ENCODE data around the gene TNRC6C.

Gene TNRC6C

GRCh38 chr17:78130437-78131101 lies 172.1 kb downstream of the TNRC6C start, which contains the start of gene TMC8:
Gene TMC8, plus strand, starts transcription at chr17:78130771. Its CDS starts 818 bp downstream, at chr17:78131589.
- TF ChIP-seq CTCF (IDR thresholded peaks at IDR 0.05; ENCODE audit: low read depth, low read length), result no peak
- no peak for DNase-seq (ENCODE audit: low read depth in 2 of 2)
- H3K4me3 ChIP-seq (replicated peaks in 1 of 2; ENCODE audit: low read depth in 2 of 2, low read length in 2 of 2), result no peak within 1 kb of the TSS

GRCh38 chr17:78131172-78132083 lies 172.9 kb downstream of the TNRC6C start:
- no peak for DNase-seq (ENCODE audit: low read depth in 2 of 2)
- no peak overlapping the region for H3K4me3 ChIP-seq (replicated peaks in 1 of 2; ENCODE audit: low read depth in 2 of 2, low read length in 2 of 2)
- TF ChIP-seq CTCF (IDR thresholded peaks at IDR 0.05; ENCODE audit: low read depth, low read length), result no peak

GRCh38 chr17:78132084-78132676 lies 173.7 kb downstream of the TNRC6C start:
- DNase-seq (ENCODE audit: low read depth in 2 of 2), result no peak
- no peak overlapping the region for H3K4me3 ChIP-seq (replicated peaks in 1 of 2; ENCODE audit: low read depth in 2 of 2, low read length in 2 of 2)
- no peak for TF ChIP-seq CTCF (IDR thresholded peaks at IDR 0.05; ENCODE audit: low read depth, low read length)

- TF ChIP-seq CTCF (IDR thresholded peaks at IDR 0.05; ENCODE audit: low read depth, low read length), result no peak
- no peak overlapping the region for H3K4me3 ChIP-seq (replicated peaks in 1 of 2; ENCODE audit: low read depth in 2 of 2, low read length in 2 of 2)
- no peak for DNase-seq (ENCODE audit: low read depth in 2 of 2)
These were observed 174.3 kb downstream of the TNRC6C start for GRCh38 chr17:78132767-78133178.

GRCh38 chr17:78133179-78133951 lies 174.9 kb downstream of the TNRC6C start:
- no peak overlapping the region for H3K4me3 ChIP-seq (replicated peaks in 1 of 2; ENCODE audit: low read depth in 2 of 2, low read length in 2 of 2)
- no peak for DNase-seq (ENCODE audit: low read depth in 2 of 2)
- TF ChIP-seq CTCF (IDR thresholded peaks at IDR 0.05; ENCODE audit: low read depth, low read length), result no peak

Data from cardiac fibroblast (primary cell).